Activated CD4-positive, alpha-beta T cell treated with anti-CD3 and anti-CD28 coated beads, Interleukin-2, amount 50 U/mL, for 24 hours (primary cell): ENCODE data around the gene LMO2.

Source experiments
- DNase-seq, 2 donors: peaks; one replicate each; pipeline ENCODE4 v3.0.0-alpha.2; 2020; ENCODE audit warnings: low read depth in 1 of 2, low spot score in 1 of 2

The LMO2 gene

DNA sequence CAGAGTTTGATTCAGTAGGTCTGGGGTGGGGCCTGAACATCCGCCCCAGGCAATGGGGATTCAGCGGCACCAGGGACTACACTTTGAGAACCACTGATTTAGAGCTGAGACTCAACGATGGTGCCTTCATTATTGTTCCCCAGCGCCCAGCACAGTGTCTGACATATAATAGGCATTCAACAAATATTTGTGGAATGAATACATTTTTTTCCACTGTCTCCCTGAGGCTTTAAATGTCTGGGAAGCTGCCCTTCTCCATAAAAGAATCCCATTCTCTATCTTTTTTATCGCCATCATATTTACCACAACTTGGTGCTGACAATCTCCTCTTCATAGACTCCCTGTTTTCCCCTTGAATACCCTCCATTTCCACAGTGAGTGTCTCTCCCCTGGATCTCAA, 23.6 kb upstream of the LMO2 start:
- no peak for DNase-seq

DNA sequence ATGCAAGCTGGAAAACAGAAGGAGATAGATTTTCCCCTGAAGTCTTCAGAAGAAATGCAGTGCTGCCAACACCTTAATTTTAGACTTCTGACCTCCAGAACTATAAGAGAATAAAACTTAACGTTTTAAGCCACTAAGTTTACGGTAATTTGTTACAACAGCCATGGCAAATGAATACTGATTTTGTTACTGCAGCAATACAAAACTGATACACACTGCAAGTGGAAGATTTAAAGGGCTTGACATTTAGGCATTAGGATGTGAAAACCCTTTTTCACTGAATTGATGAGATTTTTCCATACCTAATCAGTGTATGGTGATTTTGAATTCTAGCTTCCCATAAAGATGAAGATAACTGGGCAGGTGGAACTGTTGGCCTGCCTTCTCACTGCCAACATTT, 22.1 kb upstream of the LMO2 start:
- no peak for DNase-seq

DNA sequence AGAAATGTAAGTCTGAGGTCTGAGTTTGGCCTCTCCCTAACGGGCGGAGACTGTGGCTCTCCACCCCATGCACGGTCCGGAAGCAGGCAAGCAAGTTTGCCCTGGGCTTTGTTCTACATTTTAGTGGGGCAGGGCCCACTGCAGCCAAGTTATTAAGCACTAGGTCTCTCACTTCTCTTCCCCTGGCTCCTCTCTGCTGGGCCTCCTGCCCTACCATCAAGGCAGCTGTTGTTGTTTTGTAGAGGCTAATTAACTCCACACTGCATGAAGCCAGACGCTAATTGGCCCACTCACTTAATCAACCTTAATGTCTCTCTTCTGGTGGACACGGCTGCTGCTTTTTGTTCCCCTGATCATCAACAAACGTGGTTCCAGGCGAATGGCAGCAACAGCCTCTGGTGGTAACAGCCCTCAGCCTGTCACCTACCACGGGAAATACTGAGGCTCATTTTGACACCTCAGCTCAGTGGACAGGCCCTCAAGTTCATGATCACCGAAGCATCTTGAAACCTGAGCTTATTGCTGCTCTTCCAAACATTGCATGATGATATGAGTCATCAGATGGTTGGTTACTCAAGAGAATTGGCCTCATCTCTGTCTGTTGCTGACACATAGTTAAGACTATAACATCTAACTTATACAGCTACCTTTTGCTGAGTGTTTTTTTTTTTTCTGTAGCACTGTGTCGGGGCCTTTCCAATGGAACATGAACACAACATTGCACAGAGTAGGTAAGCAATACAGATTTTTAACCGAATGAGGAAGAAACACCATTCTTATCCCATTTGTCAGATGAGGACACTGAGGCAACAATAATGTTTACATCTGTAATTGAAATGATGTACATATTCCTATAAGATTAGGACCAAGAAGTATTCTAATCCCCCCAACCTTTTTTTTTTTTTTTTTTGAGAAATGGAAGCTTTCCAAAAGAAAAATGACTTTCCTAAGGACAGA, 20.8 kb upstream of the LMO2 start:
- no peak for DNase-seq

DNA sequence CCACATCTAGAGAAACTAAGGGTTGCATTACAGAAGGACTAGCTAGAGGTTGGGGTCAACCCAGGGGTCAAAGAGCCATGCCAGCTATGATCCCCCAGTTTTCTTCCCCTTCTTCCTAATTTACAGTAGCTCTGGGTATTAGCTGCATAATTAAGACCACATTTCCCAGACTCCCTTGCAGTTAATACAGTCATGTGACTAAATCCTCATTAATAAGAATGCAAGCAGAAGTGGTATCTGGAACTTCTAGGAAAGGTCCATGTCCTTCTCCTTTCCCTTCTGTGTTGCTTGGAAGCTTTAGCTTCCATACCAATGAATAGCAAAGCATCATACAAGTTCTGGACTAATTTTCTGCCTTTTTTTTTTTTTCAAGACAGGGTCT, 19.1 kb upstream of the LMO2 start:
- no peak for DNase-seq

DNA sequence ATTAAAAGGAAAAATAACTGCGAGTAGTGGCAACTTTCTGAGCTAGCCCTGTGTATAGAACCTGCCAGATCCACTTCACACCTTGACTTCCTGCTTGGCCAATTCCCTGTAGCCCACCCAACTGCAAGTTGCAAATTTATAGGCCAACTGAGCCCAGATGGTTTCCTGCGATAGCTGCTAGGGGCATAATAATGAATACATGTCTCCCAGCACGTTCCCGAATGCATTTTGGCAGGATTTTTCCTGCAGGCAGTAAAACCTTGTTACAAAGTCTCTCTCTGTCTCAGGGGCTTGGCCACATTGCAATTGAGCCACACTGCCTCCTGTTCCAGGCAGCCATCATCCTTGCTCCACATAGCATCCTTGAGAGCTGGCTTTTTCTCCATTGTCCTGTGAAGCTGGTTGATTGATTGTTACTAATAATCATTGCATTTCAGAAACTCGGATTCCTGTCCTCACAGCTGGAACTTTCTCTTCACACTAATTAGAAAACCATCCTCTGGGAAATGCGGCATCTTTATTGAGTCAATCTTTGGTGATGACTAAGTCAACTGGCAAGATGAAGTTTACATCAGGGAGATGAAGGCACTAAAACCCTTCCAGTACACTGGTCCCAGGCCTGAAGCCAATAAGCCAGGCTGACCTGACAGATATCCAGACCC, 18.6 kb upstream of the LMO2 start:
- no peak for DNase-seq

DNA sequence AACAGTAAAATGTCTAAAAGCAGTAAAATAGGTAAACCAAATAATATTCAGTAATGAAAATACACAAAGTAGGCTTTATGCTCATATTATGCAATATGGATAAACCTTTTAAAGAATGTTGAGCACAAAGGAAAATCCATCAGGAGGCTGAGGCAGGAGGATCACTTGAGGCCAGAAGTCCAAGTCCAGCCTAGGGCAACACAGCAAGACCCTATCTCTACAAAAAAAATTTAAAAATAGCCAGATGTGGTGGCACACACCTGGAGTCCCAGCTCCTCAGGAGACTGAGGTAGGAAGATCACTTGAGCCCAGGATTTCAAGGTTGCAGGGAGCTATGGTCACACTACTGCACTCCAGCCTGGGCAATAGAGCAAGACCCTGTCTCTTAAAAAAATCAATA, 17.7 kb upstream of the LMO2 start:
- DNase-seq: no peak

DNA sequence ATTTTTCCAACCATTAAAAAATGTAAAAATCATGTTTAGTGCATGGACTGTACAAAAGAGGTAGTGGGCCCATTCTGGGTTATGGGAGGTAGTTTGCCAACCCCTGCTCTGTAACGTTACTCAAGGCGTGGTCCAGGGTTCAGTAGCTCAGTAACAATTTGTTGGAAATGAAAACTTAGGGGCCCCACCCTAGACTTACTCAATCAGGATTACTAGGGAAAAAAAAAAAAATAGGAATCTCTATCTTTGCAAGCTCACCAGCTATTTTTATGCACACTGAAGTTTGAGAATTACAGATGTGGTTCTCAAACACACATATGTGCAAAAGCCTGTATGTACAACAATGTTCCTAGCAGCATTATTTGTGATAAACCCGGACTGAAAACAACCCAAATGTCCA, 17.3 kb upstream of the LMO2 start:
- no peak for DNase-seq

DNA sequence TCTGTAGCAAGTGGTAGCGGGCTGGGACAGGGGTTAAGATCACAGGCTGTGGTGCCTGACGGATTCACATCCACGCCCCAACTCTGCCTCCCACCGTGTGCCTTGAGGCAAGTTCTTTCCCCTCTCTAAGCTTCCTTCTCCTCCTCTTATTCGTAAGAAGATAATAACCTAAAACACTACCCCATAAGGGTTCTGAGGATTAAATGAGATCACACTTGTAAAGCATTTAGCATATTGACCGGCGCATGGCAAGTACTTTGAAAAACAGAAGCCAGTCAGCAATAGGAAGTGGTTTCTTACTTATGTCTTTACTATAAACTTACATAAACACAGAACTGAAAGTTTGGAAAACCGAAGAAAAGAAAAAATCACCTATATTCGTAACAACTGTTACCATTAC, 15.5 kb upstream of the LMO2 start:
- DNase-seq: no peak

DNA sequence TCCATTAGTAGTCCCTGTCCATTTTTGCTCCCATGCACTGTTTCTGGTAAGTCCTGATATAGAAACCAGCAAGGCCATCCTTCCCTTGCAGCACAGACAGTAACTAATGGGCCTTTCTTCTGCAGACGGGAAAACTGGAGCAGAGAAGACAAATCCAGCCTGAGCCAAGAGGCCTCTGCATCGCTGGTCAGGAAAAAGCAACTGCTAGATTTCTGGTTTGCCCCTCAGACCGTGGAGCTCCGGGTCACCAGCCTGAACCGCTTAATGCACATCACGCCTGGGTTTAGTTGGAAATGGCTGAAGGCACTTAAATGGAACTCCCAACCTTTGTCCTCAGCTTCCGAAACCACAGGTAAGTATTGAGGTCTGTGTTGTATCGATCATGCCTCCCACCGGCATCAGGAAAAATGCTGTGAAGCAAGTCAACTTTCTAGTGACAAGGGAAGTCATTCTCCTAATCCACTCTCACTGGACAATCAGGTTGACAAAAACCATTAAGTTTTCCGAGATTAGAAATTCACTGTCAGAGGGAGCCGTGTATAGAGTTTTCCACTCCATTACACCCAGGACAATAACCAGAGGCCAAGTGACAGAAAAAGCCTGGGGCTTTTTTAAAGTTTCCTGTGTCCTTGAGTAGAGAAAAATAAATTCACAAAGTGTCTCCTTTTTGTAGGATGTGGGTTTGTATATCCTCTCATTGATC, 14.8 kb upstream of the LMO2 start:
- no peak for DNase-seq

DNA sequence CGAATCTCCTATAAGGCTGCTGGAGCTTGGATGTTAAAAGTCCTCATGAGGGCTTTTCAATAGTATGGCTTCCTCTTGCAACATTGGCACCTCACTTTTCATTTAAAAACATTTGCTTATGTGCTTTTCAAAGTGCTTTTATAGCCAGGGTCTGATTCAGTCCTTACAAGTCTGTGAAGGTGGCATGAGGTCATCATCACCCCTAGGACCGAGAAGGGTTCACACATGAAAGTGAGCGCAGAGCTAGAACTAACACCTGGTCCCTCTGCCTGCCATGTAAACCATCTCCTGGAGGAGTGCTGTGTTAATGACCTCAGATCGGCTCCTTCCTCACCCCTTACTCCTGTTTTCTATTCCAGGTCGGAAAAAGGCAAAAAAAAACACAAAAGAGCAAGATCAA, 12.2 kb upstream of the LMO2 start:
- DNase-seq: no peak

DNA sequence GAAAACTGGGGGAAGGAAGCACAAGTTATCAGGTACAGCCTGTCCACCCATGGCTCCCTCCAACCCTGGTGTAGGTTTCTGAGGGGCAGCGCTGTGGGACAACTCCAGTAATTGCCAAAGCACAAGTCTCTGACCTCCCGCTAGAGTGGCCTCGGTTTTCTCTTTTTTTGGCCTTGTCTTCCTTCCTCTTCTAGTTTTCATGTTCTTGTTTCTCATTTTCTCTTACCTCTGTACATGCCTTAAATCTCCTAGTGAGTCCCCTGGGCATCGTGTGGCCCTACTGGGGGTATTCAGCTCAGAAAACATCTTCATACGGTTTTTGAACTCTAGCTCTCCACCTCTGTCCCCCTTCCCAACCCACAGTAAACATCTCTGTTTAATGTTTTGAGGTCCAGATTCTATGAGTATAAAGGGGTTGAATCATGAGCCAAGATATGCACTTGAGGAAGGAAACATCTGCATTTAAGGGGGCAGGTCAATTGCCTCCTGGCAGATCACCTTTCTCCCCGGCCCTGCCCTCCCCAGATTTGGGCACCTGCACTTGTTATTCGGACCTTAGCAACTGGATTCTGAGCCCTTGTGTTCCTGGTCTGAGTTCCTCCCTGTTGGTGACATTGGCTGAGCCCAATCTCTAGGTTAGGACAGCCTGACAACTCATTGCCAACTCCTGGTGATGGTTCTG, 8.4 kb upstream of the LMO2 start:
- no peak for DNase-seq

DNA sequence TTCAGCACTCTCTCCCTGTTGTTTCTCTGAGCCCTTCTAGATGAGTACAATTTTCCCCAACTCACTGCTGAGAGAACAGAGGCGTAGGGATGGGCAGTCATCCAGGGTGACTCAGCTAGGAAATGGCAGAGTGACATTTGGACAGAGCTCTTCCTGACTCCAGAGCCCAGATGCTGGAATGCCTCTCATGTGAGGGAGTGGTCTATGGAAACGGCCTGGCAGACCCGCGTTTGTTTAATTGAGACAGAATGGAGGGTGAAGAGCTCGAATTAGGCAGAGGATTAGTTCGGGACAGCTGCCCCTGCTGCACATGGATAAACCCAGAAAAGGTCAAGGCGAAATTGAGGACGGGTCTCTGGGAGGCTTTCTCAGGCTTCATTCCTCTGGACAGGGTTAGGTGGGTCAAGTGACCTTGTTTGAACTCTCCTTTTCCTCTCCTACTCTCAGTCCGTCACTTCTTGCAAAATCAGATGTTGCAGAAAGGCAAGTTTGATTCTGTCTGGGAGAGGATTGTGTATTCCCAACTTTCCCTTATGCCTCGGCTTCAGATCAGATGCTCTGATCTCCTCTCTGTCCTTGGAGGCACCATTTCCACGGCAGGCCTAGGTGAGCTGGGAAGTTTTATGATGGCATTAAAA, 7.6 kb upstream of the LMO2 start:
- no peak for DNase-seq

DNA sequence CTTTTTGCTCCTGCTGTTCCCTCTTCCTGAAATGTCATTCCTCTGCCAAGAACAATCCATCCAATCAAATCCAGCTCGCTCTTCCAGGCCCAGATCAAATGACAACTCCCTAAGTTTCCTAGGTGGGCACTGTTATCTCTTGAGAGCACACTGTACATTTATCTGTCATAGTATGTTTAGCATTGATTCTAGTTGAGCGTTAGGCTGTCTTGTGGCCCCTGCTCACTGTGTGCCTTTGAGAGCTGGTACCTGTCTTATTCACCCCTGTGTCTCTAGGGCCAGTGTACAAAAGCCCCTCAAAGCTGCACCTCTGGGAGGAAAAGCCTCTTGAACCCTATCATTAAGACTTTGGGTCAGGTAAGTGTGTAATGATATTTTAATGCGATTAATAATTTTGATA, 7.1 kb upstream of the LMO2 start:
- no peak for DNase-seq

DNA sequence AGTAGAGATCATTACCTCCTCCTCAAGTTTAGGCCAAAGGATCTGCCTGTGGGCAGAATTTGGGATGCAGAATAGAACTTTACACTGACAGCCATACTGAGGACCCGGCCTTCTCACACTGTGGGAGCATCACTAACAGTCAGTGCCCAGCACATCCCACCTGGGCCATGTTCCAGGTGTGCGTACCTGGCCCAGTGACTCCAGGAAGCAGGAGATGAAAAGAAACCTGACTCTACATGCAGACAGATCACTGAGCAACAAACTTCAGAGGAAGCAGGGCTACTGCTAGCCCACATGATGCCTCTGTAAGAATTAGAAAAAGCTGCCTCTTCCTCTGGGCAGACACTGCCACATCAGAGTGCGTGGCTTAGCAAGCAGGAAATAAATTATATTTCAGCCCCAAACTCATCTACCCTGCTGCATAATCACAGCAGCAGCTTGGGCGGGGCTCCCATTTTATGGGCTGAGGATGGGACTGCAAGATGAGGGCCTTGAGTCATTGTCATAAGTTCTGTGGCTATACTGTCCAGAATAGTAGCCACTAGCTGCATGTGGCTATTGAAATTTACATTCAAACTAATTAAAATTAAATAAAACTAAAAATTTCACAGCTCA, 6.0 kb upstream of the LMO2 start:
- no peak for DNase-seq

DNA sequence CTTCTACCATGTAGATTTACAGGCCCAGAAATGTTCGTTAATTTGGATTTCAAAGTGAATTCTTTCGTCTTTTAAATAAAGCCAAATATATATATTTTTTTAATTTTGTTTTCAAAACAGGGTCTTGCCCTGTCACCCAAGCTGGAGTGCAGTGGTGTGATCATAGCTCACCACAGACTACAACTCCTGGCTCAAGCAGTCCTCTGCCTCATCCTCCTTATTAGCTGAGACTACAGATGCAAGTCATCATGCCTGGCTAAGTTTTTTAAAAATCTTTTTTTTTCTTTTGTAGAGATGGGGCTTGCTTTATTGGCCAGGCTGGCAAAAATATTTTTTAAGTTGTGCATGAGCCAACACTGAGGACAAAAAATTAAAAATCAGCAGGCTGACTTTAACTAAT, 5.0 kb upstream of the LMO2 start:
- DNase-seq: no peak

DNA sequence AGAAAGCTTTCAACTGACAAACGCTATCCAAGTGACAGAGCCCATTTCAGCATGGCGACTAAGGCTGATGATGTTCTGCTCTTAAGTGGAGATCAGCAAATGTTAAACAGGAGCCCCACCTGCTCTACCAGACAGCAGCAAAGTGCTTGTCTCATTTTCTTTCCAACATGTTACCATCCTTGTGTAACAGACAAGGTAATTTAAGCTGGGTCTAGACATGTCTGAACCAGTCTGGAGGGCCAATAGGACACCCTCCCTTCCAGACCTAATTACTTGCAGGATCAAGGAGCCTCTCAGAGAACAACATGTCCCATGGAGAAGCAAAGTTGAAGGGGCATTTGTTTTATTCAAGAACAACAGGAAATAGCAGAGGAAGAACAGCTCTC, 3.9 kb upstream of the LMO2 start:
- DNase-seq: no peak

DNA sequence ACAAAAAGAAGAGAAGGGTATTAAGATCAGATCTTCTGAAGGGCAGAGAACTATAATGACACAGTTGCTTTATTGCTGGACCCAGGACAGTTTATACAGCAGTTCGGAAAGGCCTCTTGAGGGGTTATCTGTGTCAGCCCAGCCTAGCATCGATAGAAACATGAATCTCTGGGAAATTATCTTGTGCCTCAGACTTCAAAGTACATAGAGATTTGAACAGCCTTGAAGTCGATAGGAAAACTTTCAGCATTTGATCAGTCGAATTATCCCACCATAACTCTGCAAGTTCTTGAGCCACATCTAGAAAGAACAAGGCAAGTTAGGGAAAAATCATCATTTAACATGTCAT, 2.5 kb upstream of the LMO2 start:
- no peak for DNase-seq

DNA sequence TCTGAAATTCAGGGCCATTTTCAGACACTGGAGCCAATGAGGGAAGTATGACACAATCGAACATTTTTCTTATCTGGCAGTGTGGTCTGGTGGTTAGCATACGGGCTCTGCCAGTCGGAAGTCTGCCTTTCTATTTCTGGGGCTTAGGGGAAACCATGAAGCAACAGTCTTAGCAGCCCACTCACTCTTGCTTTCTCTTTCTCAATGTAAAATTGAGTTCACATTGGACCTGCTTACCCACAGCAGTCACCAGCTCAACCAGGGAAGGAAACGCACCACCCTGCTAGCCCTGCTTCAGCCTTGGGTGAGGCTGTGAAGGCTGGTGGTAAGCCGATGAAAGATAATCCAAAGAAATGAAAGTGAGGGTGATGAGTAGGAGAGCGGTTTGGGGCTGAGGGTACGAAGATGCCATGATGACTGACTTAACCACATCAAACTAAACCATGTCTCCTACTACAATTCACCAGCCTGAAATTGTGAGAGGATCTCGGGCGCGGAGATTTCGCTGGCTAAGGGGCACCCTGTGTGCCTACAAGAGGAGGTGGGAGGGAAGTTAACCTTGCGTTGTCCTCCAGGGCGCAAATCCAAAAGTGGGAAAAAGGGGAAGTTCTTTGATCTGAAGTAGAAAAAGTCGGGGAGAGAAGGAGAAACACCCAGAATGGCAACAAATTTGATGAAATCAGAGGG, 2.0 kb upstream of the LMO2 start:
- peak; percentile 49 to 75 for DNase-seq

DNA sequence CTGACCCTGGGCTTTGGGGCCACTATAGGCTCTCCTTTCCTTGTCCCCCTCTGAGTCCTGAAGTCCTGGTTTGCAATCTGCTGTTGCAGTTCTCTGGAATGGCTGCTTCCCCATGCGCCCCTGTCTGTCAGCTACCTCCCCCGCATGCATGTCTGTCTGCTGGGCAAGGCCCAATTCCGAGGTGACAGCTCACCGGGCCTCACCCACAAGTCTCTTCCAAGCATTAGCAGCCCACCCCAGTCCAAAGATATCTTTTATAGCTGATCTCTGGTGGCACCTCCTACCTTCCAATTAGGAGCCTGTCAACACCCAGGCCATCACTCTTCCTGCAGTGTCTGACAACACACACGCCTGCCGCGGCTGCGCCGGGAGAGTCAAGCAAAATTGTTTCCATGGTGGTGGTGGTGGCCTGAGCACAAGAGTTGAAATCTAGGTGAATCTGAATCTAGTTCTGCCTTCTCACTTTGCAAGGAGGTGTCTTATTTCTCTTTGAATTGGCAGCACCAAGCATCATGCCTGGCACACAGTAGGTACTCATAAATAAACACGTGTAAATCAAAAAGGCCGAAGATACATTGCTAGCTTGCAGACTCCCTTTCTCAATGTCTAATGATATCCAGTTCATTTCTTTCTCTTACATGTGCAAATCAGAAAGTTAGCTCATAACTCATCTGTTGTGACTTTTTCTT, 1.2 kb upstream of the LMO2 start:
- no peak for DNase-seq
